ENCODE results near the gene OR5A1. TPM values are rescaled to one million over a fixed set of nuclear protein-coding genes. Genes with fewer than 3 reads are reported as not detected.

OR5A1 gene
- total RNA-seq (2014; rRNA removed; shearing (Covaris generic)) = not detected in 2 replicates

DNA sequence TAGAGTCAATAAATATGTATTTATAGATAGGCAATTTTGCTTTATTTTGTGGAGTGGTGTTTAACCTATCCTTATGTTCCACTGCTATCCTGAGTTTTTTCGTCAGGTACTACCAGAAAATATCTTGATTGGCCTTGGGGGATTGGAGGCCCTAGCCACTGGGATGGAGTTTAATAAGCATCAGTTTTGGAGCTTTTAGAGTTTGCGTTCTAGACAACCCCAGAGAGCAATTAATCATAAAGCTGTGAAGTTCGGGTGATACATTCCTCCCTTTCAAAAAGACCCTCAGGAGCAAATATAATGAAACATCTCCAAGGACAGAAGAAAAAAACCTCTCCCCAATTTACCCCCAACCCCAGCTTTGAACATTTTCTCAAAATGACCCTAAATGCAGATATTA is at the start of gene OR5A1:
Gene OR5A1, plus strand, starts transcription at position 301 of the 400 bp plus-strand sequence. CDS start 6,700 bp downstream, outside the sequence.

GRCh38 chr11:59426361-59427067 is 9.8 kb upstream of the OR5A1 start, which contains the start of gene OR5A2:
Gene OR5A2, minus strand, starts transcription at chr11:59426413. Its CDS starts 3,460 bp downstream, at chr11:59422953.

GRCh38 chr11:59456661-59457060 is 20.4 kb downstream of the OR5A1 start, which contains the start of gene OR4D6:
Gene OR4D6, plus strand, starts transcription at chr11:59456961. Its CDS starts 0 bp downstream, at chr11:59456961.

DNA sequence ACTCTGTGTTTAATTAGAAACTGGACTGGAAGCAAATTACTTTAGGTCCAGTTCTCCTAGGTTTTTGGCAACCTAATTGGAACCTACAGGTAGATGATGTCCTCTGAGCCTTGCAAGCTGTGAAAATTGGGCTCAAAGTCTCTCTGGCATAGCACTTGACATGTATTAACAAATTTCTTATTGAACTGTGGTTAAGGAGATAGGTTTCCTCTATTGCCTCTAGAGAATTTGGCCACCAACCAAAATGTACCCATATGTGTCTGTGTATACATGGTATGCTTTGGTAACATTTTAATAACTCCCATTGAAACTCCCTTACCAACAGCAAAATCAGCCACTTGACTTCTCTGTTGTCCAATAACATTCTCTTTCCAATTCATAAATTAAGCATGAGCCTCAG is 36.7 kb downstream of the OR5A1 start, which contains the start of gene OR4D10:
Gene OR4D10, plus strand, starts transcription at position 301 of the 400 bp plus-strand sequence. CDS start 4,115 bp downstream, outside the sequence.

Other genes starting within 250 kb of the OR5A1 start
- not detected in 2 replicates for gene MPEG1, start 223.5 kb upstream of the OR5A1 start, total RNA-seq (2014; rRNA removed; shearing (Covaris generic))
- gene OR5AN1, start 77.6 kb upstream of the OR5A1 start, total RNA-seq (2014; rRNA removed; shearing (Covaris generic)) = not detected in 2 replicates
- gene OR5A2, start 10.1 kb upstream of the OR5A1 start, total RNA-seq (2014; rRNA removed; shearing (Covaris generic)) = not detected in 2 replicates
- not detected in 2 replicates for gene OR4D6, start 20.5 kb downstream of the OR5A1 start, total RNA-seq (2014; rRNA removed; shearing (Covaris generic))
- not detected in 2 replicates for gene OR4D10, start 36.8 kb downstream of the OR5A1 start, total RNA-seq (2014; rRNA removed; shearing (Covaris generic))
- gene OR4D11, start 67.1 kb downstream of the OR5A1 start, total RNA-seq (2014; rRNA removed; shearing (Covaris generic)) = not detected in 2 replicates
- not detected in 2 replicates for gene OR4D9, start 75.1 kb downstream of the OR5A1 start, total RNA-seq (2014; rRNA removed; shearing (Covaris generic))
- gene OSBP, start 179.3 kb downstream of the OR5A1 start, total RNA-seq (2014; rRNA removed; shearing (Covaris generic)) = 22.4 and 26.4 TPM in 2 replicates
- 13.2 and 14.6 TPM in 2 replicates for gene PATL1, start 232.6 kb downstream of the OR5A1 start, total RNA-seq (2014; rRNA removed; shearing (Covaris generic))